ENCODE data around the gene ALCAM.

Gene ALCAM

DNA sequence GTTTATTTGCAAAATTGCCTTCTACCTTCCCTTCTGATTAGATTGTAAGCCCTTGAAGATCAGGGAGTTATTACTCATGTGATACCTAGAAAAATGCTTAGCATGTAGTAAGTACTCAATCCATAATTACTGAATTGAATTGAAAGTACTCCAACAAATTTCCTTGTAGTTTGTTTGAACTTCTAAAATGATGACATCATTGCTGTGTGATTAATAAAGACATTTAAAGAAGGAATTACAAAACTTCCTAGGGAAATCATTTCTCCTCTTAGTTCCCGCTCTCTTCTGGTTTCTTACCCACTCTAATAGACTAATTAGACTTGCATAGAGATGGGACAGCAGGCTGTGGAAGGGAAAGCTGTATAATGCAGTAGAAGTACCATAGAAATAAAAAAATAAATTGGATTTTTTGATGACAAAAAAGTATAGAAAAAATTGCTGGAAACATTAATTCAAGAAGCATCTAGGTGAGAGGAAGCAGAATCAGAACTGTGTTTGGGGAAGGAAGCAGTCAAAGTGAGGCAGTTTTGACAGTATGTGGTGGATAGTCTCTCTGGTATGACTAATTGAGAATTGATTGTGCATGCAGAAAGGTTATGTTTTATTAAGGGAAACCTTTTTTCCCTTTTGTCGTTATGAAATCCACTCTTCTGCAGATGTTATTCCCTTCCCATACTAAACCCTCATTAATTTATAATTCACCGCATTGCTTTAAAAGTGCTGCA is 93.0 kb downstream of the ALCAM start:
- Histone ChIP-seq H3K27ac (ENCODE audit: low read length) (no peak overlapping the region), H3K36me3 (ENCODE audit: control insufficient read depth in 2 of 2, insufficient read depth in 2 of 2, low read length in 2 of 2) (no peaks in the 10 kb centered on the region), H3K9me3 (ENCODE audit: control insufficient read depth in 2 of 2, low read length in 2 of 2) (no peaks in the 10 kb centered on the region)

DNA sequence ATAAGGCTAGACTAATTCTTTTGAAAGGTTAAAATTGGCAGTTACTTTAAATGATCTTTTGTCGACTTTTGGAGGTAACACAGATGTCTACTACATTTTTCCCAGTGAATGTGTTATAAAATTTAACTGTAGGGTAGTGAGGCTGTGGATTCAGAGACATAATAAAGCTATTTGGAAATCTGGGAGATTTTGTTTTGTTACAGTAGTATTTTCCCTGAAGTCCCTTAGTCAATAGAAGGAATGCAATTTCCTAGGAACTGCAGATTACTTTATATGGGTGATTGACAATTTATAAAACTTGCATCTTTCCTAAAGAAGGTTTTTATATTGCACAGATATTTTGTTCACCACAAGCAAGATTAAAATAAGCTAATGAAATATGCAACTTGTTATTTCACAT is 96.9 kb downstream of the ALCAM start:
- Histone ChIP-seq H3K9me3 (ENCODE audit: control insufficient read depth in 2 of 2, low read length in 2 of 2) (no peaks in the 10 kb centered on the region), H3K9ac (ENCODE audit: low read length in 2 of 2) (no peak overlapping the region), H3K27ac (ENCODE audit: low read length) (no peak overlapping the region), H3K4me1 (ENCODE audit: control insufficient read depth, insufficient read depth, low read length) (no peaks in the 10 kb centered on the region), H3K4me3 (ENCODE audit: low read length in 2 of 2) (no peak overlapping the region), H3K36me3 (ENCODE audit: control insufficient read depth in 2 of 2, insufficient read depth in 2 of 2, low read length in 2 of 2) (no peaks in the 10 kb centered on the region), H3K27me3 (ENCODE audit: control insufficient read depth in 1 of 2, insufficient read depth in 2 of 2, low read length in 2 of 2) (no peaks in the 10 kb centered on the region)

More for the DNA sequence above, 93.0 kb downstream of the ALCAM start:
- H3K4me3 ChIP-seq (ENCODE audit: low read length in 2 of 2) = no peak overlapping the region
- H3K9ac ChIP-seq (ENCODE audit: low read length in 2 of 2) = no peak overlapping the region
- no peaks in the 10 kb centered on the region for H3K4me1 ChIP-seq (ENCODE audit: control insufficient read depth, insufficient read depth, low read length)
- H3K27me3 ChIP-seq (ENCODE audit: control insufficient read depth in 1 of 2, insufficient read depth in 2 of 2, low read length in 2 of 2) = no peaks in the 10 kb centered on the region

DNA sequence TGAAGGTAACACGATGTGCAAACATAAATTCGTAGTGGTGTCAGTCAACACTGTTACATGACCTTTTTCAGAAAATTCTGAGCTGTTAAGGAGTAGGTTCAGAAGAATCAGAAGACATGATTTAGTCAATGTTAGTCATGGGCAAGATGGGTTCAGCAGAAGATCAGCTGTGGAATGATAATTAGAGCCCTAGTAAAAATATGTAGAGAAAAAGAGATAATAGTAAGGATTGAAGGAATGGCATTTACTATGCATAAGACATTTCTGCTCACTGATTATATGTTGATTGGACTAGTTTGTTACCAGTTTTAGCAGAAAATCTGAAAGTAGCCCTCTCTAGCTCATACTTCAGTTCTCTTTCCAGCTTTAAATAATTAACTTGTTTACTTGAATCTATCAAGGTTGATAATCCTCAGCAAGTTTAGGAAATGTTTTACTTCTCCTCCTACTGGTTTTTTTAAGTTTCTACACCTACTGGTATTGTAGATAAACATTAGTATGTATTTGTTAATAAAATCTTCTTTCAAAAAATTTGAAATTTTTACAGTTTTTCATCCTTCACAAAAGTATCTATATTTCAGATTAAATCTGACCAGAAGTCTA is 98.6 kb downstream of the ALCAM start:
- no peak overlapping the region for H3K27ac ChIP-seq (ENCODE audit: low read length)
- no peaks in the 10 kb centered on the region for H3K36me3 ChIP-seq (ENCODE audit: control insufficient read depth in 2 of 2, insufficient read depth in 2 of 2, low read length in 2 of 2)
- no peaks in the 10 kb centered on the region for H3K4me1 ChIP-seq (ENCODE audit: control insufficient read depth, insufficient read depth, low read length)
- H3K27me3 ChIP-seq (ENCODE audit: control insufficient read depth in 1 of 2, insufficient read depth in 2 of 2, low read length in 2 of 2) = no peaks in the 10 kb centered on the region
- no peak overlapping the region for H3K9ac ChIP-seq (ENCODE audit: low read length in 2 of 2)
- no peaks in the 10 kb centered on the region for H3K9me3 ChIP-seq (ENCODE audit: control insufficient read depth in 2 of 2, low read length in 2 of 2)
- no peak overlapping the region for H3K4me3 ChIP-seq (ENCODE audit: low read length in 2 of 2)

DNA sequence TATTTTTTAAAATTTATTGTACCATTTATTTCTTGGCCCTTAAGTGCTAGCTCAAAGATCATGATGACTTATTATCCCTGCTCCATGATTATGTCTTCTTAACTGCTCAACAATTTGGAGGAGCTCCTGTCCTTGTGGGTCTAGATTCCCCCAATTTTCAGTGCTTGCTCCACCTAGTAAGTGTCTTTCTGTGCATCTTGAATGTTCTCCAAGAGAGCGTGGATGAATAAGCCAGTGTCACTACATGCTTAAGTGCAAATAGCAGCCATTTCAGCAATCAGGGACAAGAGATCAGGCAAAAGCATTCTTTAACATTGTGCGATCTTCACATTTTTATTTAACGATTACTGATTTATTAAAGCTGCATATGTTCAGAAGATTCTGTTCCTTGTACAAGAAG is 99.4 kb downstream of the ALCAM start:
- Histone ChIP-seq H3K27ac (ENCODE audit: low read length) (no peak overlapping the region), H3K4me1 (ENCODE audit: control insufficient read depth, insufficient read depth, low read length) (no peaks in the 10 kb centered on the region), H3K9me3 (ENCODE audit: control insufficient read depth in 2 of 2, low read length in 2 of 2) (no peaks in the 10 kb centered on the region), H3K36me3 (ENCODE audit: control insufficient read depth in 2 of 2, insufficient read depth in 2 of 2, low read length in 2 of 2) (no peaks in the 10 kb centered on the region), H3K9ac (ENCODE audit: low read length in 2 of 2) (no peak overlapping the region), H3K4me3 (ENCODE audit: low read length in 2 of 2) (no peak overlapping the region), H3K27me3 (ENCODE audit: control insufficient read depth in 1 of 2, insufficient read depth in 2 of 2, low read length in 2 of 2) (no peaks in the 10 kb centered on the region)

DNA sequence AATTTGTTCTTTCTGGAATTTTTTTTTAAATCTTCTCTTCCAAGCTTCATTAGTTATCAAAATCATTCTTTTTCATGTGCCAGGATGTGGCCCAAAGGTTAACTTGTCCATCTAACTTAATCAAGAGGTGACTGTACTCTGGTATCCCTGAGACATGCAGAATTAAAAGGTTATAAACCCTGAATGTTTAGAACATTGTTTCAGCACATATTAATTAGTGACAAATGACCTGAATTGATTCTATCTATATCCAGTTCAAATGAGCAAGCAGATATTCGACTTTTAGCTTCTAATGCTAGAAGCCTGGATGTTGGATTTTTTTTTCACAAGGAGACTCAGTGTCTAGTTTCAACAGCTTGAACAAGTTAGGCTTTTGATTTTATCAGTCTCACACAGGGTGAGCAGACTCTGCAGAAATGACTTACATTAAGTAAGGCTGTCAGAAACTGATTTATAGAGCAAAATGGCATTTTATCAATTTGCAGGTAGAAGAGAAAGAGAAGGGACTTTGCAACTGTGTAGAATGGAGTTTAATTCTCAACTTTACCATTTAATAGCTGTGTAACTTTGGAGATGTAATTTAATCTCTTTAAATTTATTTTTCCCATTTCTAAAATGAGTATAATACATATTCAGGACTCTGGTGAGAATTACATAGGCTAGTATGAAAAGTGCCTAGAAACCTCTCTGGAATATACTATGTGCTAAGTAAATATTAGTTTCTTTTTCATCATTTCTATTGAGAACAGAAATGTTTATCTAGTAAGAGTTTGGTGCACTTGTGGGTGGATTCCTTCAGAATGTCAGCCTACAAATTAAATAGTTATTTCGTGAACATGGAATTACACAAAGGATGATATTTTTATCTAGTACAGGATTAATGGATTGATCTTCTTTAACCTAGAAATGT is 100.0 kb downstream of the ALCAM start:
- no peak overlapping the region for H3K9ac ChIP-seq (ENCODE audit: low read length in 2 of 2)
- H3K4me3 ChIP-seq (ENCODE audit: low read length in 2 of 2) = no peak overlapping the region
- H3K27ac ChIP-seq (ENCODE audit: low read length) = no peak overlapping the region
- H3K9me3 ChIP-seq (ENCODE audit: control insufficient read depth in 2 of 2, low read length in 2 of 2) = no peaks in the 10 kb centered on the region
- H3K4me1 ChIP-seq (ENCODE audit: control insufficient read depth, insufficient read depth, low read length) = no peaks in the 10 kb centered on the region
- H3K36me3 ChIP-seq (ENCODE audit: control insufficient read depth in 2 of 2, insufficient read depth in 2 of 2, low read length in 2 of 2) = no peaks in the 10 kb centered on the region
- H3K27me3 ChIP-seq (ENCODE audit: control insufficient read depth in 1 of 2, insufficient read depth in 2 of 2, low read length in 2 of 2) = no peaks in the 10 kb centered on the region

DNA sequence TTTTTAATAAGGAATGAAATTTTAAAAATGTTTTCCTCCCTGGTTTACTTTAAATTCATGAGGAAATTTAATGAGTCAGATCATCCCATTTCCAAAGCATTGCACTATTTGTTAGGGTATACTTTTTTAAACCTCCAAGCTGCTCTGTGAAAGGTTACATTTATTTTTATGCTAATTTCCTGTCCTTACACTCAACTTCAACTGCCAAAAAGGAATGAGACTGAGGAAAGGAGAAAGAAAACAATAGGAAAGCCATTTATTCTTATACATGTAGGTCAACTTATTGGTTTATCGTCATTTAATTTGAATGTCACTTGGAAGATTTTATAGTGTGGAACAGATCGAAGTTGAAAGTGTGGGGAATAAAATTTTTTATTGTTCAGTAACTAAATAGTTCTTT is 104.1 kb downstream of the ALCAM start:
- H3K27me3 ChIP-seq (ENCODE audit: control insufficient read depth in 1 of 2, insufficient read depth in 2 of 2, low read length in 2 of 2) = no peaks in the 10 kb centered on the region
- H3K27ac ChIP-seq (ENCODE audit: low read length) = no peak overlapping the region
- no peaks in the 10 kb centered on the region for H3K4me1 ChIP-seq (ENCODE audit: control insufficient read depth, insufficient read depth, low read length)
- H3K9ac ChIP-seq (ENCODE audit: low read length in 2 of 2) = no peak overlapping the region
- no peaks in the 10 kb centered on the region for H3K36me3 ChIP-seq (ENCODE audit: control insufficient read depth in 2 of 2, insufficient read depth in 2 of 2, low read length in 2 of 2)
- no peak overlapping the region for H3K4me3 ChIP-seq (ENCODE audit: low read length in 2 of 2)
- H3K9me3 ChIP-seq (ENCODE audit: control insufficient read depth in 2 of 2, low read length in 2 of 2) = no peaks in the 10 kb centered on the region

DNA sequence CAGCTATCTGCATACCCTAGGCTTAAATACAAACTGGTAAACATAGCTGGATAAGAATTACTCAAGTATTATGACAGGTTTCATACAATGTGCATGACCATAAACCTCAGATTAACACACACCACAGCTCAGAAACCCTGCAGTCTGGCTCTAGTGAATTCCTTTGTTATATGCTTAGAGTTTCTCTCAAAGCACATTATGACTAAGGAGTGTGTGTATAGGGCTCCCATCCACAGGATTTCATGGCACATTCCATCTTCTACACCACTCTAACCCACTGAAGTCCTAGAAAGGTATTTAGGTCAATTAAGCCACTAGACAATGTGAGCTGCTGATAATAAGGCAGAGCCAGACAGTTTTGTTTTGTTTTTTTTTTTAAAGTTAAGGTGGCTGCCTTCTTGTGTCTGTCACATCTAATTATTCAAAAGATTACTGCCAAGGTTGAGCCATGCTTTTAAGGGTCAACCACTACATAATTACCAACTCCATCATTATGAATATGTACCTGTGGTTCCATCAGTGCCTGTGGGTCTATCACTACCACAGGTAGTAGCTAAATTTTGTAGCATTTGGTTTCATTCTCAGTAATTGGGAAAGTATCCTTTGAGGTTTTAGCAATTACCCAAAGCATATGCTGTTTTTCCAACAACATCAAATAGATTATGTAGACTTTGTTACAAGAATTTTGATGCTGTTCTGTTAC is 107.0 kb downstream of the ALCAM start:
- no peaks in the 10 kb centered on the region for H3K27me3 ChIP-seq (ENCODE audit: control insufficient read depth in 1 of 2, insufficient read depth in 2 of 2, low read length in 2 of 2)
- H3K4me1 ChIP-seq (ENCODE audit: control insufficient read depth, insufficient read depth, low read length) = no peaks in the 10 kb centered on the region
- no peaks in the 10 kb centered on the region for H3K36me3 ChIP-seq (ENCODE audit: control insufficient read depth in 2 of 2, insufficient read depth in 2 of 2, low read length in 2 of 2)
- H3K9ac ChIP-seq (ENCODE audit: low read length in 2 of 2) = no peak overlapping the region
- no peak overlapping the region for H3K4me3 ChIP-seq (ENCODE audit: low read length in 2 of 2)
- no peaks in the 10 kb centered on the region for H3K9me3 ChIP-seq (ENCODE audit: control insufficient read depth in 2 of 2, low read length in 2 of 2)
- no peak overlapping the region for H3K27ac ChIP-seq (ENCODE audit: low read length)

DNA sequence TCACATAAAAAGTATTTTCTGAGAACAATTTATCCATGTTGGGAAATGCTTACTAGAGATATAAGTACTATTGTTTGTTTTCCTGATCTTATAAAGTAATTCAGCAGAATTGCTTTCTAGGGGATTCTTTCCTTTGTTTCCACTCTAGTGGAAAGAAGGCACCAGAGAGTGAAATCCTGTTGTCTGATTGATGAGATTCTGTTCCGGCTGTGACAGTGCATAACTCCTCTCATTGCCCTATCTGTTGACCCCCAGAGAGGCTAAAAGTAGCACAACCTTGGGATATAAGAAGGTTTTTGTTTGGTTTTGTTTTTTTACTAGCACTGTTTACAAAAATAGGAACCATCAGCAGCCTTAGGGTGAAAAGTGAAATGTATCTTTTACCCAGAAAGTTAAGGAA is 114.1 kb downstream of the ALCAM start:
- H3K27me3 ChIP-seq (ENCODE audit: control insufficient read depth in 1 of 2, insufficient read depth in 2 of 2, low read length in 2 of 2) = no peaks in the 10 kb centered on the region
- H3K9me3 ChIP-seq (ENCODE audit: control insufficient read depth in 2 of 2, low read length in 2 of 2) = no peaks in the 10 kb centered on the region
- H3K27ac ChIP-seq (ENCODE audit: low read length) = no peak overlapping the region
- H3K36me3 ChIP-seq (ENCODE audit: control insufficient read depth in 2 of 2, insufficient read depth in 2 of 2, low read length in 2 of 2) = no peaks in the 10 kb centered on the region
- no peak overlapping the region for H3K9ac ChIP-seq (ENCODE audit: low read length in 2 of 2)
- H3K4me1 ChIP-seq (ENCODE audit: control insufficient read depth, insufficient read depth, low read length) = no peaks in the 10 kb centered on the region
- H3K4me3 ChIP-seq (ENCODE audit: low read length in 2 of 2) = no peak overlapping the region

DNA sequence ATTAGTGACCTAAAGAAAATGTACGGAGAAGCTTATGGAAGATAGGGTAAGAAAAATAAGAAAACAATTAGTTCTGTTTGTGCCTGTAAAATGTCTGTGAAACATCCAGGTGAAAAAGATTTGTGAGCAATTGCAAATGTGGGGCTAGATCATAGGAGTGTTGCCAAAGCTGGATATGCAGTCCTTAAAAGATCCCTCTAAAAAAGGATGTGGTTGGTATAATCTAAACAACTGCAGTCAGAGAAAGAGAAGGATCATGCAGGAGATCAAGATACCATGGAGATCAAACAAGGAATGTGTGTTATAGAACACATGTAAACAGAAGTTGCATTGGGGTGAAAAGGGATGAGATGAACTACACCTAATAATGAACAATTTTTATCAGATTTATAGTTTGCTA is 116.8 kb downstream of the ALCAM start:
- no peak overlapping the region for H3K9ac ChIP-seq (ENCODE audit: low read length in 2 of 2)
- H3K4me1 ChIP-seq (ENCODE audit: control insufficient read depth, insufficient read depth, low read length) = no peaks in the 10 kb centered on the region
- no peak overlapping the region for H3K4me3 ChIP-seq (ENCODE audit: low read length in 2 of 2)
- peaks cover 0 to 2% of the 10 kb centered on the region in 2 donors for H3K9me3 ChIP-seq (ENCODE audit: control insufficient read depth in 2 of 2, low read length in 2 of 2)
- no peaks in the 10 kb centered on the region for H3K36me3 ChIP-seq (ENCODE audit: control insufficient read depth in 2 of 2, insufficient read depth in 2 of 2, low read length in 2 of 2)
- no peak overlapping the region for H3K27ac ChIP-seq (ENCODE audit: low read length)
- H3K27me3 ChIP-seq (ENCODE audit: control insufficient read depth in 1 of 2, insufficient read depth in 2 of 2, low read length in 2 of 2) = no peaks in the 10 kb centered on the region

DNA sequence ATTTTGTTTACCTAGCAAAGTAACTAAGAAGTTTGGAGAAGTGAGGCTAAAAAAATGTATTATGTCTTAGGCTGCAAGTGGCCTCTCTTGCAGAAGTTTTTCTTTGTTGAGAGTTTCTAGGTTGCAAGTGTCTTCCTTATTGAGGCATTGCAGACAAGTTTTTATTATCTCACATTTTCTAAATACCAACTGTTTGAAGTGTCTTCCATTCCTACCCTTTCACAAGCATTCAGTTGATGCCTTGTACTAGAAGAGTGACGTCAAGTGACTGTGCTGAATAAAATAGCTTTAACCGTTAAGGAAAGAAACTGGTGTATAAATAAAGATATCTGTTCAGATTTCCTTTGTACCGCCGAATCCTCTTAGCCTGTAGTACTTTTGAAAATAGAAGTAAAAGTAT is 123.3 kb downstream of the ALCAM start:
- Histone ChIP-seq H3K27ac (ENCODE audit: low read length) (no peak overlapping the region), H3K36me3 (ENCODE audit: control insufficient read depth in 2 of 2, insufficient read depth in 2 of 2, low read length in 2 of 2) (no peaks in the 10 kb centered on the region), H3K9me3 (ENCODE audit: control insufficient read depth in 2 of 2, low read length in 2 of 2) (peaks cover 0 to 2% of the 10 kb centered on the region in 2 donors), H3K4me1 (ENCODE audit: control insufficient read depth, insufficient read depth, low read length) (no peaks in the 10 kb centered on the region), H3K9ac (ENCODE audit: low read length in 2 of 2) (no peak overlapping the region), H3K27me3 (ENCODE audit: control insufficient read depth in 1 of 2, insufficient read depth in 2 of 2, low read length in 2 of 2) (no peaks in the 10 kb centered on the region), H3K4me3 (ENCODE audit: low read length in 2 of 2) (no peak overlapping the region)
